Spleen (tissue), 7 donors: Measurements from ENCODE around the gene CA12.

Experiments
- CTCF ChIP-seq, 11 experiments: fragments of 200-600 bp in 7 of 11; fragments of 450-650 bp in 4 of 11; sonication (generic) in 4 of 11; IDR thresholded peaks in 8 of 11; conservative IDR thresholded peaks in 3 of 11; 1 replicate in 7 of 11; 2 replicates in 4 of 11; pipeline versions ENCODE4 v1.4.0 to v1.8.0; 2016 to 2021; ENCODE audit warnings: antibody characterized with exemption in 11 of 11, inconsistent platforms in 4 of 11, mild to moderate bottlenecking in 1 of 11
- POLR2A ChIP-seq, 3 donors: fragments of 450-650 bp; IDR thresholded peaks; one replicate each; pipeline ENCODE4 v1.5.1; 2017; ENCODE audit warnings: antibody characterized with exemption in 3 of 3, mild to moderate bottlenecking in 1 of 3
- POLR2AphosphoS5 ChIP-seq, 3 donors: sonication (generic); formaldehyde crosslinking; IDR thresholded peaks; one replicate each; pipeline ENCODE4 v1.5.1; 2017; ENCODE audit warnings: antibody characterized with exemption in 3 of 3
- donor health status: DM: no; HTN: no; CAD: no; lungs with moderate emphysema.
- donor health status: DM: no; HTN: no; CAD: no.
- donor health status: DM: no; HTN: no; CAD: no.

- TF ChIP-seq CTCF (IDR thresholded peaks at IDR 0.05 in 8 of 11, conservative IDR thresholded peaks at IDR 0.05 in 3 of 11) (no peak), POLR2A (IDR thresholded peaks at IDR 0.05) (no peak), POLR2AphosphoS5 (IDR thresholded peaks at IDR 0.05) (no peak)
These were observed 59.1 kb downstream of the CA12 start for GRCh38 chr15:63322541-63322940.
